ENCODE measurements around the gene NTMT2. TPM values are rescaled to one million over a fixed set of nuclear protein-coding genes. Genes with fewer than 3 reads are reported as not detected.
"Not testable (repeated sequence)": the region's sequence is repeated elsewhere in the genome, so short reads cannot be mapped to it uniquely, and the experiment has no call there.

The NTMT2 gene
- total and polyA plus RNA-seq, 5 donors from 2014 or later: not detected

- H3K9me3 ChIP-seq (ENCODE audit: control insufficient read depth in 2 of 2, low read length in 2 of 2): no peaks in the 10 kb centered on the region
- no peak overlapping the region for H3K27ac ChIP-seq (ENCODE audit: insufficient read depth, low read length, poor library complexity, severe bottlenecking)
- no peak overlapping the region for H3K4me3 ChIP-seq (ENCODE audit: low read depth, low read length)
- no peaks in the 10 kb centered on the region for H3K36me3 ChIP-seq (ENCODE audit: control insufficient read depth, insufficient read depth, low read length)
- DNase-seq (no peak), ATAC-seq (ENCODE audit: low read depth in 2 of 2) (no peak)
- H3K27me3 Mint-ChIP-seq: peaks cover 8% of the 10 kb centered on the region
- H3K4me1 ChIP-seq (ENCODE audit: control insufficient read depth, insufficient read depth, low read length, poor library complexity, severe bottlenecking): no peaks in the 10 kb centered on the region
- H3K27me3 ChIP-seq (ENCODE audit: control insufficient read depth, insufficient read depth, low read length): no peaks in the 10 kb centered on the region
- H3K27ac Mint-ChIP-seq: no peak overlapping the region
- no peak overlapping the region for H3K4me3 Mint-ChIP-seq
- peaks cover 0 to 1% (median 0%) of the 10 kb centered on the region in 7 donors for H3K9me3 Mint-ChIP-seq
- peaks cover 0 to 3% (median 0%) of the 10 kb centered on the region in 4 donors for H3K4me1 Mint-ChIP-seq
- H3K36me3 Mint-ChIP-seq: no peaks in the 10 kb centered on the region
These were observed 16.9 kb downstream of the NTMT2 start for GRCh38 chr1:170162459-170163246.

DNA sequence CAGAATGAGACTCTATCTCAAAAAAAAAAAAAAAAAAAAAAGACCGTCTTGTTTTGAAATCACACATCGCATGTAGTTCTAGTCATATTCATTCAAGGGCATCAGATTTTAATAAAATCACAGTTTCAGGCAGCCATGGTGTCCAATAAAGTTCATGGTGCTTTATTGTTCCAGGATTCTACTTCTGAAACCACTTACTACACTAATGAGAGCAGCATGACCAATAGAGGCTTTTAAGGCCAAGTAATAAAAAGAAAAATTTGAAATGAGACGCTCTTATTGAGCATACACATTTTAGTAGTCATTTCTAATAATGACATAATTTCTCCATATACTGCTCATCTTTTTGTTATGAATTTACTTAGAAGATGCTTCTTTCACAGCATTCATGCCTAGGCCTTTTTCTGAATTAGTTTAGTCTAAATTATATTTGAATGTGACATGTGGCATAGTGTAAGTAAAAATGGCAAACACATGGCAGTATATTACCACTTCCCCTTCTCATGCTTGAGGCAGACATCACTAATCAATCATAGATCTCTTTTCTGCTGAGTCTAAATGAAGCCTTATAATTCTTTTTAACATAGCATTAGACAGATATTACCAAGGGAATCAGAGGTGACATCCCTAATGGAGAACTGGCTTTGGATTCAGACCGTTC, 18.5 kb downstream of the NTMT2 start:
- H3K27ac Mint-ChIP-seq: no peak overlapping the region
- H3K27me3 Mint-ChIP-seq: peaks cover 10% of the 10 kb centered on the region
- Histone ChIP-seq H3K4me1 (ENCODE audit: control insufficient read depth, insufficient read depth, low read length, poor library complexity, severe bottlenecking) (no peaks in the 10 kb centered on the region), H3K36me3 (ENCODE audit: control insufficient read depth, insufficient read depth, low read length) (no peaks in the 10 kb centered on the region), H3K9me3 (ENCODE audit: control insufficient read depth in 2 of 2, low read length in 2 of 2) (no peaks in the 10 kb centered on the region), H3K27ac (ENCODE audit: insufficient read depth, low read length, poor library complexity, severe bottlenecking) (no peak overlapping the region), H3K4me3 (ENCODE audit: low read depth, low read length) (no peak overlapping the region), H3K27me3 (ENCODE audit: control insufficient read depth, insufficient read depth, low read length) (no peaks in the 10 kb centered on the region)
- H3K4me1 Mint-ChIP-seq: peaks cover 4 to 7% (median 5%) of the 10 kb centered on the region in 4 donors
- ATAC-seq (ENCODE audit: low read depth in 2 of 2) (no peak), DNase-seq (no peak)
- no peaks in the 10 kb centered on the region for H3K9me3 Mint-ChIP-seq
- no peak overlapping the region for H3K4me3 Mint-ChIP-seq
- H3K36me3 Mint-ChIP-seq: no peaks in the 10 kb centered on the region

GRCh38 chr1:170166518-170167180, 20.9 kb downstream of the NTMT2 start:
- no peaks in the 10 kb centered on the region for H3K9me3 ChIP-seq (ENCODE audit: control insufficient read depth in 2 of 2, low read length in 2 of 2)
- no peak overlapping the region for H3K4me3 ChIP-seq (ENCODE audit: low read depth, low read length)
- peaks cover 0 to 10% (median 5%) of the 10 kb centered on the region in 7 donors for H3K9me3 Mint-ChIP-seq
- DNase-seq: no peak
- no peak overlapping the region for H3K4me3 Mint-ChIP-seq
- no peaks in the 10 kb centered on the region for H3K36me3 Mint-ChIP-seq
- no peak for ATAC-seq (ENCODE audit: low read depth in 2 of 2)
- H3K27me3 Mint-ChIP-seq: peaks cover 10% of the 10 kb centered on the region
- no peak overlapping the region for H3K27ac Mint-ChIP-seq
- H3K27me3 ChIP-seq (ENCODE audit: control insufficient read depth, insufficient read depth, low read length): no peaks in the 10 kb centered on the region
- H3K27ac ChIP-seq (ENCODE audit: insufficient read depth, low read length, poor library complexity, severe bottlenecking): no peak overlapping the region
- H3K4me1 Mint-ChIP-seq: peaks cover 4 to 7% (median 5%) of the 10 kb centered on the region in 4 donors
- no peaks in the 10 kb centered on the region for H3K36me3 ChIP-seq (ENCODE audit: control insufficient read depth, insufficient read depth, low read length)
- no peaks in the 10 kb centered on the region for H3K4me1 ChIP-seq (ENCODE audit: control insufficient read depth, insufficient read depth, low read length, poor library complexity, severe bottlenecking)

DNA sequence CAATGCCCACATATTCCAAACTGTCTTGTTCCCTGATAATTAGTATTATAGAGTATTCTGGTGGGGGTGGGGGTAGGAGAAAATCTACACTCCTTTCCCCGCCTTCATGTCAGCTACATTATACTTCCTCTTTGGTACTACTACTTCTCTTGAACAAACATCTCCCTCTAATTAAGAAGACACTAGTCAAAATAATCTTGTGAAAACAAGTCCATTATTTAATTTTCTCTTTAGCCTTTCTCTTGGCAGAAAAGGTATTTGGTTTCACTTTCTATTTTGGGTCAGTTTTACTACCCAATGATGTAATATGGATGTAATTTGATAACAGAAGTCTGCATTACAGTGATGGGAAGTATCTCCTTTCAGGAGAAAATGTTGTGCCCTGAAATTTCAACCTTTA, 22.5 kb downstream of the NTMT2 start:
- ATAC-seq (ENCODE audit: low read depth in 2 of 2) (no peak), DNase-seq (peak in 1 of 3 donors; percentile 28)
- no peaks in the 10 kb centered on the region for H3K36me3 ChIP-seq (ENCODE audit: control insufficient read depth, insufficient read depth, low read length)
- no peaks in the 10 kb centered on the region for H3K9me3 ChIP-seq (ENCODE audit: control insufficient read depth in 2 of 2, low read length in 2 of 2)
- H3K4me3 Mint-ChIP-seq: peak overlapping the region in 2 of 4 donors; percentile 11 to 31
- peaks cover 1 to 15% (median 5%) of the 10 kb centered on the region in 7 donors for H3K9me3 Mint-ChIP-seq
- no peak overlapping the region for H3K27ac ChIP-seq (ENCODE audit: insufficient read depth, low read length, poor library complexity, severe bottlenecking)
- no peaks in the 10 kb centered on the region for H3K27me3 ChIP-seq (ENCODE audit: control insufficient read depth, insufficient read depth, low read length)
- peaks cover 4 to 7% (median 5%) of the 10 kb centered on the region in 4 donors for H3K4me1 Mint-ChIP-seq
- H3K4me1 ChIP-seq (ENCODE audit: control insufficient read depth, insufficient read depth, low read length, poor library complexity, severe bottlenecking): no peaks in the 10 kb centered on the region
- no peak overlapping the region for H3K27ac Mint-ChIP-seq
- no peaks in the 10 kb centered on the region for H3K36me3 Mint-ChIP-seq
- peaks cover 4% of the 10 kb centered on the region for H3K27me3 Mint-ChIP-seq
- H3K4me3 ChIP-seq (ENCODE audit: low read depth, low read length): peak overlapping the region; percentile 37

GRCh38 chr1:170170513-170170912, 24.8 kb downstream of the NTMT2 start:
- DNase-seq; H3K4me3 Mint-ChIP-seq; H3K27me3 Mint-ChIP-seq; H3K4me1 ChIP-seq (ENCODE audit: control insufficient read depth, insufficient read depth, low read length, poor library complexity, severe bottlenecking); H3K36me3 ChIP-seq (ENCODE audit: control insufficient read depth, insufficient read depth, low read length); H3K4me3 ChIP-seq (ENCODE audit: low read depth, low read length); H3K27ac Mint-ChIP-seq; ATAC-seq (ENCODE audit: low read depth in 2 of 2); H3K9me3 ChIP-seq (ENCODE audit: control insufficient read depth in 2 of 2, low read length in 2 of 2); H3K27me3 ChIP-seq (ENCODE audit: control insufficient read depth, insufficient read depth, low read length); H3K27ac ChIP-seq (ENCODE audit: insufficient read depth, low read length, poor library complexity, severe bottlenecking); H3K36me3 Mint-ChIP-seq; H3K4me1 Mint-ChIP-seq: not testable (repeated sequence)
- H3K9me3 Mint-ChIP-seq: peaks cover 1 to 16% (median 5%) of the 10 kb centered on the region in 7 donors

- Mint-ChIP-seq H3K9me3 (peaks cover under 1 to 28% (median 5%) of the 10 kb centered on the region in 7 donors), H3K27ac (no peak overlapping the region), H3K27me3 (no peaks in the 10 kb centered on the region), H3K36me3 (no peaks in the 10 kb centered on the region), H3K4me1 (no peaks in the 10 kb centered on the region), H3K4me3 (no peak overlapping the region)
- ATAC-seq (ENCODE audit: low read depth in 2 of 2): no peak
- H3K4me1 ChIP-seq (ENCODE audit: control insufficient read depth, insufficient read depth, low read length, poor library complexity, severe bottlenecking): no peaks in the 10 kb centered on the region
- no peak for DNase-seq
- no peaks in the 10 kb centered on the region for H3K27me3 ChIP-seq (ENCODE audit: control insufficient read depth, insufficient read depth, low read length)
- no peak overlapping the region for H3K4me3 ChIP-seq (ENCODE audit: low read depth, low read length)
- no peaks in the 10 kb centered on the region for H3K9me3 ChIP-seq (ENCODE audit: control insufficient read depth in 2 of 2, low read length in 2 of 2)
- H3K27ac ChIP-seq (ENCODE audit: insufficient read depth, low read length, poor library complexity, severe bottlenecking): no peak overlapping the region
- H3K36me3 ChIP-seq (ENCODE audit: control insufficient read depth, insufficient read depth, low read length): no peaks in the 10 kb centered on the region
These were observed 28.6 kb downstream of the NTMT2 start for GRCh38 chr1:170174395-170174794.

GRCh38 chr1:170175041-170175440, 29.3 kb downstream of the NTMT2 start:
- no peaks in the 10 kb centered on the region for H3K27me3 Mint-ChIP-seq
- no peak overlapping the region for H3K4me3 Mint-ChIP-seq
- ATAC-seq (ENCODE audit: low read depth in 2 of 2) (no peak), DNase-seq (no peak)
- no peaks in the 10 kb centered on the region for H3K9me3 ChIP-seq (ENCODE audit: control insufficient read depth in 2 of 2, low read length in 2 of 2)
- H3K27ac ChIP-seq (ENCODE audit: insufficient read depth, low read length, poor library complexity, severe bottlenecking): no peak overlapping the region
- no peak overlapping the region for H3K4me3 ChIP-seq (ENCODE audit: low read depth, low read length)
- no peak overlapping the region for H3K27ac Mint-ChIP-seq
- H3K27me3 ChIP-seq (ENCODE audit: control insufficient read depth, insufficient read depth, low read length): no peaks in the 10 kb centered on the region
- H3K4me1 ChIP-seq (ENCODE audit: control insufficient read depth, insufficient read depth, low read length, poor library complexity, severe bottlenecking): no peaks in the 10 kb centered on the region
- H3K36me3 ChIP-seq (ENCODE audit: control insufficient read depth, insufficient read depth, low read length): no peaks in the 10 kb centered on the region
- H3K4me1 Mint-ChIP-seq: no peaks in the 10 kb centered on the region
- H3K9me3 Mint-ChIP-seq: peaks cover 0 to 28% (median 5%) of the 10 kb centered on the region in 7 donors
- H3K36me3 Mint-ChIP-seq: no peaks in the 10 kb centered on the region

Data from CD4-positive, CD25-positive, alpha-beta regulatory T cell (primary cell).